Suprapubic skin (tissue), 4 donors: Measurements from ENCODE around the gene PPP2R2B.

ENCODE experiments used
- POLR2A ChIP-seq, 2 donors: fragments of 450-650 bp; IDR thresholded peaks; one replicate each; pipeline ENCODE4 v1.6.1; 2017; ENCODE audit warnings: antibody characterized with exemption in 2 of 2, mild to moderate bottlenecking in 2 of 2, moderate library complexity in 2 of 2
- POLR2AphosphoS5 ChIP-seq, 3 donors: sonication (generic); formaldehyde crosslinking; IDR thresholded peaks; one replicate each; pipeline ENCODE4 v1.6.1; 2017; ENCODE audit warnings: antibody characterized with exemption in 3 of 3
- TF ChIP-seq, protein P1 (sequence below), 2 donors: fragments of 200-600 bp in 1 of 2; fragments of 450-650 bp in 1 of 2; sonication (generic) in 1 of 2; IDR thresholded peaks; one replicate each; pipeline ENCODE4 v1.5.1; 2016 to 2019; ENCODE audit warnings: antibody characterized with exemption in 2 of 2, mild to moderate bottlenecking in 1 of 2, moderate library complexity in 1 of 2

DNA sequence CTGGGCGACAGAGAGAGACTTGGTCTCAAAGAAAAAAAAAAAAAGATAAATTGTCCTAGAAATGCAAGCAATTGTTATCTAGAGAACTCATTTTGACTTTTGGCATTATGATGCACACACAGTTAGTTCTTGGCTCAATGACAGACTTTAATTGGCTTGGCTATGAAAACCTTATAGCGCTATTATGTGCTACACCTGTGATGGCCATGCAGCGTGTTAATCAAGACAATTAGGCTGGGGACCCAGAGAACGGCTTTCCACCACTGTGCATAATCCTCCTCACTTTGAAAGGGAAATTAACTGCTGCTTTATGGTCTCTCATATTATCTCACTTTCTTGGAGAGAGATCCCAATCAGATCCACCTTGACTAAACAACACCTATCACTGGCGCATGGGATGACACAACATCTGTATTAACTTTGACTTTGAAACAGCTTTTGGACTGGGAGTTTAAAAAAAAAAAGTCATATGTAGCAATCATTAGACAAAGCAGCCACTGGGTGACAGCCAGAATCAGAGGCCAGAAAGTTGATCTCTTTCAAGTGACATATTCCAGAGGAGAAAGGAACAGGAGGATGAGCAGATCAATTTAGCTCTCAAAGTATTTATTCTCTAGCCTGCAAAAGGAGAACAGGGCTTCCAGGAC, 132.5 kb downstream of the PPP2R2B start:
- TF ChIP-seq, protein P1, sequence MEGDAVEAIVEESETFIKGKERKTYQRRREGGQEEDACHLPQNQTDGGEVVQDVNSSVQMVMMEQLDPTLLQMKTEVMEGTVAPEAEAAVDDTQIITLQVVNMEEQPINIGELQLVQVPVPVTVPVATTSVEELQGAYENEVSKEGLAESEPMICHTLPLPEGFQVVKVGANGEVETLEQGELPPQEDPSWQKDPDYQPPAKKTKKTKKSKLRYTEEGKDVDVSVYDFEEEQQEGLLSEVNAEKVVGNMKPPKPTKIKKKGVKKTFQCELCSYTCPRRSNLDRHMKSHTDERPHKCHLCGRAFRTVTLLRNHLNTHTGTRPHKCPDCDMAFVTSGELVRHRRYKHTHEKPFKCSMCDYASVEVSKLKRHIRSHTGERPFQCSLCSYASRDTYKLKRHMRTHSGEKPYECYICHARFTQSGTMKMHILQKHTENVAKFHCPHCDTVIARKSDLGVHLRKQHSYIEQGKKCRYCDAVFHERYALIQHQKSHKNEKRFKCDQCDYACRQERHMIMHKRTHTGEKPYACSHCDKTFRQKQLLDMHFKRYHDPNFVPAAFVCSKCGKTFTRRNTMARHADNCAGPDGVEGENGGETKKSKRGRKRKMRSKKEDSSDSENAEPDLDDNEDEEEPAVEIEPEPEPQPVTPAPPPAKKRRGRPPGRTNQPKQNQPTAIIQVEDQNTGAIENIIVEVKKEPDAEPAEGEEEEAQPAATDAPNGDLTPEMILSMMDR (IDR thresholded peaks at IDR 0.05) = no peak
- no peak for TF ChIP-seq POLR2A (IDR thresholded peaks at IDR 0.05)
- no peak for TF ChIP-seq POLR2AphosphoS5 (IDR thresholded peaks at IDR 0.05)
